Progenitor cell of endocrine pancreas (in vitro differentiated cells): ENCODE measurements around the gene MLLT3. TPM values are rescaled to one million over a fixed set of nuclear protein-coding genes. Genes with fewer than 3 reads are reported as not detected.

Source experiments
- DNase-seq: peaks from one replicate; pipeline ENCODE4 v3.0.0; 2021; ENCODE audit warnings: low spot score; ENCODE audit not compliant: unreplicated experiment
- H3K27ac Mint-ChIP-seq: 2 replicates; pipeline ENCODE4 v1.8.0; 2021; ENCODE audit warnings: mild to moderate bottlenecking, moderate library complexity, mixed read lengths
- H3K27me3 Mint-ChIP-seq: 2 replicates; pipeline ENCODE4 v1.8.0; 2021; ENCODE audit warnings: mixed read lengths
- H3K36me3 Mint-ChIP-seq: 2 replicates; pipeline ENCODE4 v1.8.0; 2022; ENCODE audit warnings: mixed read lengths; ENCODE audit not compliant: insufficient read depth
- H3K4me1 Mint-ChIP-seq: 2 replicates; pipeline ENCODE4 v1.8.0; 2021; ENCODE audit warnings: low read depth, mixed read lengths
- H3K4me3 Mint-ChIP-seq: 2 replicates; pipeline ENCODE4 v1.8.0; 2021; ENCODE audit warnings: low read depth, mild to moderate bottlenecking, moderate library complexity, mixed read lengths
- H3K9me3 Mint-ChIP-seq: 2 replicates; pipeline ENCODE4 v1.8.0; 2021; ENCODE audit warnings: low read depth, mixed read lengths
- CTCF ChIP-seq: fragments of 200-600 bp; sonication (generic); IDR thresholded peaks from one replicate; pipeline ENCODE4 v1.5.0; 2021; ENCODE audit warnings: antibody characterized with exemption, mild to moderate bottlenecking; ENCODE audit not compliant: unreplicated experiment
- total RNA-seq: library from RNA; stranded (reverse); gene quantifications from 2 replicates; pipeline ENCODE4 v1.2.1, GENCODE V29; 2021

Gene MLLT3
- total RNA-seq, 1 donor from 2014 or later, result 25.8 TPM

- H3K4me3 Mint-ChIP-seq, result no peak overlapping the region
- DNase-seq, result no peak
- no peaks in the 10 kb centered on the region for H3K27me3 Mint-ChIP-seq
- H3K4me1 Mint-ChIP-seq, result peaks cover 18% of the 10 kb centered on the region
- TF ChIP-seq CTCF, result no peak
- H3K9me3 Mint-ChIP-seq, result peaks cover under 1% of the 10 kb centered on the region
- H3K27ac Mint-ChIP-seq, result no peak overlapping the region
- peaks cover under 1% of the 10 kb centered on the region for H3K36me3 Mint-ChIP-seq
These were observed 245.4 kb downstream of the MLLT3 start for GRCh38 chr9:20376731-20377375.

- TF ChIP-seq CTCF, result no peak
These were observed 246.3 kb downstream of the MLLT3 start for GRCh38 chr9:20376042-20376441.

GRCh38 chr9:20373263-20373662 lies 249.0 kb downstream of the MLLT3 start:
- Mint-ChIP-seq H3K4me1 (peaks cover 1% of the 10 kb centered on the region), H3K36me3 (peaks cover 3% of the 10 kb centered on the region), H3K27me3 (no peaks in the 10 kb centered on the region), H3K4me3 (no peak overlapping the region), H3K27ac (no peak overlapping the region), H3K9me3 (peaks cover 3% of the 10 kb centered on the region)
- TF ChIP-seq CTCF, result no peak
- no peak for DNase-seq

More at GRCh38 chr9:20376042-20376441, 246.3 kb downstream of the MLLT3 start:
- Mint-ChIP-seq H3K9me3 (peaks cover 3% of the 10 kb centered on the region), H3K27ac (no peak overlapping the region), H3K4me1 (peaks cover 18% of the 10 kb centered on the region), H3K36me3 (peaks cover 3% of the 10 kb centered on the region), H3K4me3 (no peak overlapping the region), H3K27me3 (no peaks in the 10 kb centered on the region)
- DNase-seq, result no peak

GRCh38 chr9:20369391-20369790 lies 252.9 kb downstream of the MLLT3 start:
- no peak for DNase-seq
- TF ChIP-seq CTCF, result no peak
- Mint-ChIP-seq H3K27me3 (no peaks in the 10 kb centered on the region), H3K36me3 (peaks cover 7% of the 10 kb centered on the region), H3K27ac (no peak overlapping the region), H3K9me3 (peaks cover 3% of the 10 kb centered on the region), H3K4me3 (no peak overlapping the region), H3K4me1 (no peaks in the 10 kb centered on the region)

- Mint-ChIP-seq H3K9me3 (peaks cover 3% of the 10 kb centered on the region), H3K27ac (no peak overlapping the region)
- TF ChIP-seq CTCF, result no peak
These were observed 254.4 kb downstream of the MLLT3 start for GRCh38 chr9:20367855-20368254.

More at GRCh38 chr9:20367855-20368254, 254.4 kb downstream of the MLLT3 start:
- Mint-ChIP-seq H3K36me3 (peaks cover 7% of the 10 kb centered on the region), H3K4me3 (no peak overlapping the region), H3K4me1 (no peaks in the 10 kb centered on the region), H3K27me3 (no peaks in the 10 kb centered on the region)
- no peak for DNase-seq
